ENCODE measurements around the gene NBEA.

NBEA gene

DNA sequence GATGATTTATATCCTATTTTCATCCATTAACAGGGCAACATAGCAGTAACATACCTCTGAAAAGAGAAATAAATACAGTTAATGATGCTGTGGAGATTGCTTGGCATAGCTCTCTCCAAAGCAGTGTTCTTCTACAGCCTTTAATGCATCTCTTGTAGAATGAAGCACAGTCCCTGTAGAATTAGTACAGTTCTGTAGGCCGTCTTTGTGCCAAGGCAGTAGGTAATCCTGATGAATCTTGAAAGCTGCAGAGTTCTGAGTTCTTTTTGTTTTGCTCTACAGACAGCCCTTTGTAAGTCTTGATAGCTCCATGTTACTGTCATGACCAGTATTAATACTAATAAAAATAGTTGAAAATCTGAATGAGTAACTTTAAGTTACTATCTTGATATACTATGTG is 350.3 kb downstream of the NBEA start:
- no peak overlapping the region for H3K4me3 ChIP-seq (ENCODE audit: low read depth, low read length)
- TF ChIP-seq, protein P1, sequence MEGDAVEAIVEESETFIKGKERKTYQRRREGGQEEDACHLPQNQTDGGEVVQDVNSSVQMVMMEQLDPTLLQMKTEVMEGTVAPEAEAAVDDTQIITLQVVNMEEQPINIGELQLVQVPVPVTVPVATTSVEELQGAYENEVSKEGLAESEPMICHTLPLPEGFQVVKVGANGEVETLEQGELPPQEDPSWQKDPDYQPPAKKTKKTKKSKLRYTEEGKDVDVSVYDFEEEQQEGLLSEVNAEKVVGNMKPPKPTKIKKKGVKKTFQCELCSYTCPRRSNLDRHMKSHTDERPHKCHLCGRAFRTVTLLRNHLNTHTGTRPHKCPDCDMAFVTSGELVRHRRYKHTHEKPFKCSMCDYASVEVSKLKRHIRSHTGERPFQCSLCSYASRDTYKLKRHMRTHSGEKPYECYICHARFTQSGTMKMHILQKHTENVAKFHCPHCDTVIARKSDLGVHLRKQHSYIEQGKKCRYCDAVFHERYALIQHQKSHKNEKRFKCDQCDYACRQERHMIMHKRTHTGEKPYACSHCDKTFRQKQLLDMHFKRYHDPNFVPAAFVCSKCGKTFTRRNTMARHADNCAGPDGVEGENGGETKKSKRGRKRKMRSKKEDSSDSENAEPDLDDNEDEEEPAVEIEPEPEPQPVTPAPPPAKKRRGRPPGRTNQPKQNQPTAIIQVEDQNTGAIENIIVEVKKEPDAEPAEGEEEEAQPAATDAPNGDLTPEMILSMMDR (IDR thresholded peaks at IDR 0.05; ENCODE audit: low read depth, low read length, missing control alignments), result no peak

DNA sequence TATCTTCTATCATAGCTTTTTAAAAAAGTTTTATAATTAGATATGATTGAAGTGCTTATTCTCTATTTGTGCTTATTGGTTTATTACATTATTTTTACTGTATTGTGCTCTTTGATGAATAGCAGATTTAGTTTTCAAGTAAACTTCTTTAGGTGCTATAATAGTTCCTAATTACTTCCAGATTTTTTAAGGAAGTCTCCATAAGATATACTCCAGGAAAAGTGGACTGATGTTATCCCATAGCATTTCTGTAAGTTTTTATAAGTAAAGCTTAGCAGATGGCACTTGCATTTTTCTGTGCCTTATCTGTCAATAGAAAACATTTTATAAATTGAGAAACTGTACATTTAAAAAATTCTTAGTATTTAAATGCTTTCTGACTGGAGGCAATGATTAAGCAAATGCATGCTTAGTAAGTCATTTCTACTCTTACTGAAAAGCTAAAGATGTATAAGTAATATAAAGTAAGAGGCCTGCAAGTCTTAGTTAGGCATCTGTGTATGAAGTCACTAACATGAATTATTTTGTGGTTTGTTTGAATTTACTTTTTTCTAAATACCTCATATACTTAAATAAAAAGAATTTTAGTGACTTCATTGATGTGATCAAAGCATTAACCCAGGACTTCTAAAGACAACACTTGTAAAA is 351.6 kb downstream of the NBEA start:
- no peak overlapping the region for H3K4me3 ChIP-seq (ENCODE audit: low read depth, low read length)
- DNase-seq (ENCODE audit: low read depth), result no peak
- TF ChIP-seq, protein P1 (IDR thresholded peaks at IDR 0.05; ENCODE audit: low read depth, low read length, missing control alignments), result no peak

More for the DNA sequence above, 350.3 kb downstream of the NBEA start:
- DNase-seq (ENCODE audit: low read depth), result no peak

GRCh38 chr13:35309706-35310105 is 367.6 kb downstream of the NBEA start:
- TF ChIP-seq, protein P1 (IDR thresholded peaks at IDR 0.05; ENCODE audit: low read depth, low read length, missing control alignments), result no peak
- no peak overlapping the region for H3K4me3 ChIP-seq (ENCODE audit: low read depth, low read length)
- DNase-seq (ENCODE audit: low read depth), result no peak

DNA sequence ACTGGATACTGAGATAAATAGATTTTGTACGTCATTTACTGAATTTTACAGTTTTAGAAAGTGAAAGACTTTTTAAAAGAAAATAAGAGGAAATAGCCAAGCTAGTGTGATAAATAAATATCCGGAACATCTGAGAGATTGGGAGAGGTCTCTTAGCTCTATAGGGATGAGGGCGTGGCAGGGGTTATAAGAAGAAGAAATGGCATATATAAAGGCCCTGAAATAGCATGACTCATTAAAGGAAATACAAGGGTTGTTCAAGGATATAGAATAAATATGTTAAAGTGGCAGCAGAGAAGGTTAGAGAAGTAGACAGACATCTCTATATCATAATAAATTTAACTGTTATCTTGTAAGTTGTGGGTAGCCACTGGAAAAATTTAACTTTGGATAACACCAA is 390.1 kb downstream of the NBEA start:
- TF ChIP-seq, protein P1 (IDR thresholded peaks at IDR 0.05; ENCODE audit: low read depth, low read length, missing control alignments), result no peak
- DNase-seq (ENCODE audit: low read depth), result no peak
- no peak overlapping the region for H3K4me3 ChIP-seq (ENCODE audit: low read depth, low read length)

- TF ChIP-seq, protein P1 (IDR thresholded peaks at IDR 0.05; ENCODE audit: low read depth, low read length, missing control alignments), result no peak
- no peak overlapping the region for H3K4me3 ChIP-seq (ENCODE audit: low read depth, low read length)
- no peak for DNase-seq (ENCODE audit: low read depth)
These were observed 391.1 kb downstream of the NBEA start for GRCh38 chr13:35333157-35333556.

DNA sequence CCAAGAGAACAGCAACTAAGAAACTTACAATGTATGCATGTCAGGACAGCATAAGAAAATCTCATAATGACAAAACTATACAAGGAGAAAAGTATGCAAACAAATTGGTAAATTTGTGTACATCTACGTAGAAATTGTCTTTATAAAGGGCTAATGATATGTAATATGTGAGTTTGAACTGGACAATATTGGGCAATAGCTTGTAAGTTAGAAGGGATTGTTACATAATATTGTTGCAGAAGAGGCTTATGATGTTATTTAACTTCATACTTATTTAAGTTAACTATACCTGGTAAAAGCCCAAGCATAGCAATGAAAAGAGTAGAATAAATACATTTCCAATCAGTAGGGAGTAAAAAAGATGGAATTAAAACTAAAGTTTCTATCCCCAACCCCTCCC is 400.4 kb downstream of the NBEA start:
- TF ChIP-seq, protein P1 (IDR thresholded peaks at IDR 0.05; ENCODE audit: low read depth, low read length, missing control alignments), result no peak
- DNase-seq (ENCODE audit: low read depth), result no peak
- no peak overlapping the region for H3K4me3 ChIP-seq (ENCODE audit: low read depth, low read length)

GRCh38 chr13:35343417-35343816 is 401.3 kb downstream of the NBEA start:
- no peak overlapping the region for H3K4me3 ChIP-seq (ENCODE audit: low read depth, low read length)
- TF ChIP-seq, protein P1 (IDR thresholded peaks at IDR 0.05; ENCODE audit: low read depth, low read length, missing control alignments), result no peak
- DNase-seq (ENCODE audit: low read depth), result no peak
